Fibroblast of lung (primary cell): Measurements from ENCODE around the gene SMG7. TPM values are rescaled to one million over a fixed set of nuclear protein-coding genes. Genes with fewer than 3 reads are reported as not detected.

ENCODE experiments used
- DNase-seq, 2 donors: peaks; one replicate each; pipeline versions ENCODE4 v3.0.0 to v3.0.0-alpha.2; 2010; ENCODE audit warnings: low read depth in 2 of 2
- H2AFZ ChIP-seq: 2 replicates; pipeline ENCODE4 v1.5.1; 2012; ENCODE audit warnings: low read length, control low read depth, inconsistent platforms
- H3K27ac ChIP-seq: 2 replicates; pipeline ENCODE4 v1.5.1; 2011; ENCODE audit warnings: low read length, control low read depth; ENCODE audit not compliant: insufficient read depth
- H3K27me3 ChIP-seq: 2 replicates; pipeline ENCODE4 v1.5.1; 2011; ENCODE audit warnings: mild to moderate bottlenecking, low read length; ENCODE audit not compliant: control insufficient read depth, insufficient read depth
- H3K36me3 ChIP-seq: 2 replicates; pipeline ENCODE4 v1.5.1; 2011; ENCODE audit warnings: low read length; ENCODE audit not compliant: control insufficient read depth, insufficient read depth
- H3K4me1 ChIP-seq: 2 replicates; pipeline ENCODE4 v1.5.1; 2011; ENCODE audit warnings: low read length; ENCODE audit not compliant: control insufficient read depth, insufficient read depth; ENCODE audit errors: extremely low read depth
- H3K4me2 ChIP-seq: 2 replicates; pipeline ENCODE4 v1.5.1; 2011; ENCODE audit warnings: low read length, control low read depth; ENCODE audit not compliant: insufficient read depth; ENCODE audit errors: extremely low read depth
- H3K4me3 ChIP-seq, 4 experiments: fragments of 200-600 bp in 1 of 4; sonication (generic) in 1 of 4; replicated peaks in 1 of 4; 2 replicates each; pipeline ENCODE4 v1.5.1; 2011 to 2016; ENCODE audit warnings: low read length in 4 of 4, low read depth in 3 of 4, mild to moderate bottlenecking in 3 of 4, control low read depth in 2 of 4, inconsistent platforms in 1 of 4, mixed read lengths in 1 of 4; ENCODE audit not compliant: insufficient read depth in 1 of 4; ENCODE audit errors: control extremely low read depth in 1 of 4
- H3K79me2 ChIP-seq: 2 replicates; pipeline ENCODE4 v1.5.1; 2012; ENCODE audit warnings: mild to moderate bottlenecking, low read length, inconsistent platforms; ENCODE audit not compliant: control insufficient read depth, insufficient read depth
- H3K9ac ChIP-seq: 2 replicates; pipeline ENCODE4 v1.5.1; 2011; ENCODE audit warnings: mild to moderate bottlenecking, low read length, control low read depth; ENCODE audit not compliant: insufficient read depth
- H3K9me3 ChIP-seq: 2 replicates; pipeline ENCODE4 v1.5.1; 2012; ENCODE audit warnings: low read depth, low read length; ENCODE audit not compliant: control insufficient read depth, insufficient read depth
- H4K20me1 ChIP-seq: 2 replicates; pipeline ENCODE4 v1.5.1; 2011; ENCODE audit warnings: low read length; ENCODE audit not compliant: control insufficient read depth, insufficient read depth; ENCODE audit errors: extremely low read depth
- CTCF ChIP-seq, 2 donors: IDR thresholded peaks in 1 of 2; conservative IDR thresholded peaks in 1 of 2; 1 replicate in 1 of 2; 2 replicates in 1 of 2; pipeline ENCODE4 v1.5.1; 2011 to 2012; ENCODE audit warnings: low read length in 2 of 2, control low read depth in 1 of 2, inconsistent platforms in 1 of 2, low read depth in 1 of 2, mild to moderate bottlenecking in 1 of 2
- EZH2 ChIP-seq: IDR thresholded peaks from 2 replicates; pipeline ENCODE4 v1.5.1; 2012; ENCODE audit warnings: low read length, control low read depth, mild to moderate bottlenecking; ENCODE audit errors: missing control alignments
- polyA plus RNA-seq, 2 donors: library from polyadenylated mRNA; depleted of rRNA in 1 of 2; stranded (reverse) in 1 of 2; unstranded in 1 of 2; fragments of >200 nt; gene quantifications; 2 replicates each; pipeline ENCODE4 v1.2.1, GENCODE V29; 2011 to 2012; ENCODE audit warnings: missing spikeins in 1 of 2
- total RNA-seq: library from RNA; depleted of rRNA; stranded (reverse); fragments of >200 nt; gene quantifications from 2 replicates; pipeline ENCODE4 v1.2.1, GENCODE V29; 2014

SMG7 gene
- total and polyA plus RNA-seq, 2 donors (not counting 1 experiment from before 2014, with no cell fraction given), result 23.1 to 30.7 TPM

- Histone ChIP-seq H2AFZ (no peak overlapping the region), H3K27me3 (peaks cover 2% of the 10 kb centered on the region), H3K4me1 (no peaks in the 10 kb centered on the region), H3K9me3 (no peaks in the 10 kb centered on the region), H3K79me2 (no peaks in the 10 kb centered on the region), H3K4me2 (no peak overlapping the region), H4K20me1 (no peaks in the 10 kb centered on the region), H3K9ac (no peak overlapping the region), H3K36me3 (no peaks in the 10 kb centered on the region), H3K27ac (no peak overlapping the region), H3K4me3 (no peak overlapping the region)
- no peak for DNase-seq
- TF ChIP-seq EZH2 (no peak), CTCF (conservative IDR thresholded peaks at IDR 0.05 in 1 of 2, IDR thresholded peaks at IDR 0.05 in 1 of 2; ENCODE audit: low read depth in 1 of 2, low read length in 2 of 2) (no peak)
Measured at GRCh38 chr1:183443466-183443865, 28.8 kb upstream of the SMG7 start.

GRCh38 chr1:183444243-183444642 is 28.1 kb upstream of the SMG7 start:
- DNase-seq, result peak; percentile 14 to 52
- TF ChIP-seq CTCF (conservative IDR thresholded peaks at IDR 0.05 in 1 of 2, IDR thresholded peaks at IDR 0.05 in 1 of 2; ENCODE audit: low read depth in 1 of 2, low read length in 2 of 2) (no peak), EZH2 (no peak)
- H3K27ac ChIP-seq, result no peak overlapping the region
- no peaks in the 10 kb centered on the region for H3K36me3 ChIP-seq
- H3K79me2 ChIP-seq, result no peaks in the 10 kb centered on the region
- peaks cover 2% of the 10 kb centered on the region for H3K27me3 ChIP-seq
- H3K4me2 ChIP-seq, result no peak overlapping the region
- no peak overlapping the region for H3K4me3 ChIP-seq
- no peaks in the 10 kb centered on the region for H3K9me3 ChIP-seq
- no peak overlapping the region for H2AFZ ChIP-seq
- H4K20me1 ChIP-seq, result no peaks in the 10 kb centered on the region
- no peaks in the 10 kb centered on the region for H3K4me1 ChIP-seq
- H3K9ac ChIP-seq, result no peak overlapping the region

- no peaks in the 10 kb centered on the region for H4K20me1 ChIP-seq
- DNase-seq, result no peak
- no peak overlapping the region for H3K27ac ChIP-seq
Measured at GRCh38 chr1:183449223-183449770, 23.0 kb upstream of the SMG7 start.

More at GRCh38 chr1:183449223-183449770, 23.0 kb upstream of the SMG7 start:
- no peak overlapping the region for H3K4me2 ChIP-seq
- H3K4me1 ChIP-seq, result no peaks in the 10 kb centered on the region
- TF ChIP-seq CTCF (conservative IDR thresholded peaks at IDR 0.05 in 1 of 2, IDR thresholded peaks at IDR 0.05 in 1 of 2; ENCODE audit: low read depth in 1 of 2, low read length in 2 of 2), result no peak
- no peak for TF ChIP-seq EZH2
- no peaks in the 10 kb centered on the region for H3K9me3 ChIP-seq
- no peak overlapping the region for H2AFZ ChIP-seq
- no peak overlapping the region for H3K9ac ChIP-seq
- no peaks in the 10 kb centered on the region for H3K79me2 ChIP-seq
- H3K36me3 ChIP-seq, result no peaks in the 10 kb centered on the region
- no peak overlapping the region for H3K4me3 ChIP-seq
- no peaks in the 10 kb centered on the region for H3K27me3 ChIP-seq
